Rectal smooth muscle tissue (tissue), 1 donor: ENCODE measurements around the gene RNF115.

Experiments
- H3K27ac ChIP-seq: one replicate; pipeline ENCODE4 v1.7.0; 2013; ENCODE audit warnings: low read depth, low read length, inconsistent platforms
- H3K27me3 ChIP-seq: one replicate; pipeline ENCODE4 v1.7.0; 2013; ENCODE audit warnings: low read length; ENCODE audit not compliant: control insufficient read depth, insufficient read depth
- H3K36me3 ChIP-seq: one replicate; pipeline ENCODE4 v1.7.0; 2013; ENCODE audit warnings: low read length; ENCODE audit not compliant: control insufficient read depth, insufficient read depth
- H3K4me1 ChIP-seq: one replicate; pipeline ENCODE4 v1.7.0; 2013; ENCODE audit warnings: low read length; ENCODE audit not compliant: control insufficient read depth, insufficient read depth
- H3K4me3 ChIP-seq: one replicate; pipeline ENCODE4 v1.7.0; 2013; ENCODE audit warnings: low read length
- H3K9ac ChIP-seq: one replicate; pipeline ENCODE4 v1.7.0; 2013; ENCODE audit warnings: low read length

Gene RNF115

GRCh38 chr1:145714524-145715111, 109.3 kb downstream of the RNF115 start:
- H3K4me1 ChIP-seq = no peaks in the 10 kb centered on the region
- no peak overlapping the region for H3K9ac ChIP-seq
- no peak overlapping the region for H3K27ac ChIP-seq
- no peak overlapping the region for H3K4me3 ChIP-seq
- H3K27me3 ChIP-seq = no peaks in the 10 kb centered on the region
- no peaks in the 10 kb centered on the region for H3K36me3 ChIP-seq

GRCh38 chr1:145711213-145711651, 112.7 kb downstream of the RNF115 start:
- Histone ChIP-seq H3K4me3 (no peak overlapping the region), H3K4me1 (no peaks in the 10 kb centered on the region), H3K9ac (no peak overlapping the region), H3K27ac (no peak overlapping the region), H3K36me3 (no peaks in the 10 kb centered on the region), H3K27me3 (no peaks in the 10 kb centered on the region)

- Histone ChIP-seq H3K36me3 (no peaks in the 10 kb centered on the region), H3K27ac (no peak overlapping the region)
Measured at GRCh38 chr1:145710291-145711027, 113.4 kb downstream of the RNF115 start.

GRCh38 chr1:145708063-145708462, 115.8 kb downstream of the RNF115 start:
- Histone ChIP-seq H3K27ac (no peak overlapping the region), H3K9ac (no peak overlapping the region), H3K4me3 (no peak overlapping the region), H3K4me1 (no peaks in the 10 kb centered on the region), H3K36me3 (no peaks in the 10 kb centered on the region), H3K27me3 (no peaks in the 10 kb centered on the region)

More at GRCh38 chr1:145710291-145711027, 113.4 kb downstream of the RNF115 start:
- no peak overlapping the region for H3K9ac ChIP-seq
- H3K27me3 ChIP-seq = no peaks in the 10 kb centered on the region
- no peaks in the 10 kb centered on the region for H3K4me1 ChIP-seq
- H3K4me3 ChIP-seq = no peak overlapping the region

GRCh38 chr1:145707183-145707867, 116.6 kb downstream of the RNF115 start, which contains the start of gene PDZK1:
Gene PDZK1 (minus strand): TSS chr1:145707368. CDS start chr1:145688021, 19,347 bp downstream.
- no peak within 1 kb of the TSS for H3K9ac ChIP-seq
- H3K4me3 ChIP-seq = no peak within 1 kb of the TSS
- H3K27ac ChIP-seq = no peak within 1 kb of the TSS
- no peaks in the 10 kb centered on the region for H3K4me1 ChIP-seq
- H3K27me3 ChIP-seq = no peaks in the 10 kb centered on the region
- H3K36me3 ChIP-seq = no peaks in the 10 kb centered on the region

GRCh38 chr1:145706086-145706664, 117.7 kb downstream of the RNF115 start:
- no peaks in the 10 kb centered on the region for H3K27me3 ChIP-seq
- H3K27ac ChIP-seq = no peak overlapping the region
- H3K4me1 ChIP-seq = no peaks in the 10 kb centered on the region
- H3K4me3 ChIP-seq = no peak overlapping the region
- H3K9ac ChIP-seq = no peak overlapping the region
- H3K36me3 ChIP-seq = no peaks in the 10 kb centered on the region

- no peak overlapping the region for H3K27ac ChIP-seq
- no peak overlapping the region for H3K9ac ChIP-seq
- no peak overlapping the region for H3K4me3 ChIP-seq
- no peaks in the 10 kb centered on the region for H3K36me3 ChIP-seq
- no peaks in the 10 kb centered on the region for H3K4me1 ChIP-seq
- H3K27me3 ChIP-seq = no peaks in the 10 kb centered on the region
Measured at GRCh38 chr1:145705622-145706021, 118.3 kb downstream of the RNF115 start.

- Histone ChIP-seq H3K27me3 (no peaks in the 10 kb centered on the region), H3K27ac (no peak overlapping the region), H3K4me3 (no peak overlapping the region), H3K9ac (no peak overlapping the region), H3K36me3 (no peaks in the 10 kb centered on the region), H3K4me1 (no peaks in the 10 kb centered on the region)
Measured at GRCh38 chr1:145702826-145703225, 121.1 kb downstream of the RNF115 start.

- Histone ChIP-seq H3K27me3 (no peaks in the 10 kb centered on the region), H3K27ac (no peak overlapping the region), H3K4me3 (no peak overlapping the region), H3K9ac (no peak overlapping the region), H3K36me3 (no peaks in the 10 kb centered on the region), H3K4me1 (no peaks in the 10 kb centered on the region)
Measured at GRCh38 chr1:145702052-145702451, 121.8 kb downstream of the RNF115 start.

GRCh38 chr1:145701306-145701862, 122.5 kb downstream of the RNF115 start:
- H3K27me3 ChIP-seq = no peaks in the 10 kb centered on the region
- H3K4me3 ChIP-seq = no peak overlapping the region
- no peak overlapping the region for H3K27ac ChIP-seq
- H3K9ac ChIP-seq = no peak overlapping the region
- H3K36me3 ChIP-seq = no peaks in the 10 kb centered on the region
- H3K4me1 ChIP-seq = no peaks in the 10 kb centered on the region

- H3K27ac ChIP-seq = no peak overlapping the region
- H3K36me3 ChIP-seq = no peaks in the 10 kb centered on the region
- H3K4me1 ChIP-seq = no peaks in the 10 kb centered on the region
- no peak overlapping the region for H3K4me3 ChIP-seq
- H3K9ac ChIP-seq = no peak overlapping the region
- H3K27me3 ChIP-seq = no peaks in the 10 kb centered on the region
Measured at GRCh38 chr1:145696630-145696960, 127.3 kb downstream of the RNF115 start.
